Measurements from ENCODE around the gene FOXK1. TPM values are rescaled to one million over a fixed set of nuclear protein-coding genes. Genes with fewer than 3 reads are reported as not detected.

FOXK1 gene
- total RNA-seq, 2 donors from 2014 or later = 29.6 to 30.8 TPM

DNA sequence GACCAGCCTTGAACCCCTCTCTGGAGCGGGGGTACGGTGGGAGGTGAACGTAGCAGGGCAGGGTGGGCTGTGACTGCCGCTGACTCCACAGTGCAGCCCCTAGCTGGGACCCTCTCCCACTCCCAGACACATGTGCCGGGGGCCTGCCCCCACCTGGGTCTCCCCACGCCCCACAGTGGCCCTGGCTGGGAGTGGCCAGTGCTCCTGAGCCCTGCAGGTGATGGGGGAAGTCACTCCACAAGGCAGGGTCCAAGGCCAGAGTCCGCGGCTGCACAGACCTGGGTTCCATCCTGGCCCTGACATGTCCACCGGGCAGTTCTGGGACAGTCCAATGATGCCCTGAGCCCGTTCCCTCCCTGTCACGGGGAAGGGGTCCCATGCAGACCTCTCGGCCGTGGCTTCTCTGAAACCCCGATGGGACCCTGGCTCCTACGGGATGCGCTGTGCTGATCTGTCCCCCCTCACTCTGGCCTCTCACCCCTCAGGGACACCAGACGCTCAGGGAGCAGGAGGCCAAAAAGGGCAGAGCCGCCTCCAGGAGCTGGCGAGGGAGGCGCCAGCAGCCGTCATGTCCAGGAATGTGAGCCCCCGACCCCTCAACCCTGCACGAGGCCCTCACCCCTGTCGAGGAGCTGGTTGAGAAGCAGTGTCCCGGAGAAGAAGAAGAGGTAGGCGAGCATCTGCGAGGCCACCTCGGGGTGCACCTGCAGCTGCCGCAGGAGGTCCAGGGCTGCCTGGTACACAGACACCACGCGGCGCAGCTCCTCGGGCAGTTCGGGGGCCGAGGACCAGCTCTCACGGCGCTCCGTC, 133.7 kb downstream of the FOXK1 start:
- TF ChIP-seq, protein P1, sequence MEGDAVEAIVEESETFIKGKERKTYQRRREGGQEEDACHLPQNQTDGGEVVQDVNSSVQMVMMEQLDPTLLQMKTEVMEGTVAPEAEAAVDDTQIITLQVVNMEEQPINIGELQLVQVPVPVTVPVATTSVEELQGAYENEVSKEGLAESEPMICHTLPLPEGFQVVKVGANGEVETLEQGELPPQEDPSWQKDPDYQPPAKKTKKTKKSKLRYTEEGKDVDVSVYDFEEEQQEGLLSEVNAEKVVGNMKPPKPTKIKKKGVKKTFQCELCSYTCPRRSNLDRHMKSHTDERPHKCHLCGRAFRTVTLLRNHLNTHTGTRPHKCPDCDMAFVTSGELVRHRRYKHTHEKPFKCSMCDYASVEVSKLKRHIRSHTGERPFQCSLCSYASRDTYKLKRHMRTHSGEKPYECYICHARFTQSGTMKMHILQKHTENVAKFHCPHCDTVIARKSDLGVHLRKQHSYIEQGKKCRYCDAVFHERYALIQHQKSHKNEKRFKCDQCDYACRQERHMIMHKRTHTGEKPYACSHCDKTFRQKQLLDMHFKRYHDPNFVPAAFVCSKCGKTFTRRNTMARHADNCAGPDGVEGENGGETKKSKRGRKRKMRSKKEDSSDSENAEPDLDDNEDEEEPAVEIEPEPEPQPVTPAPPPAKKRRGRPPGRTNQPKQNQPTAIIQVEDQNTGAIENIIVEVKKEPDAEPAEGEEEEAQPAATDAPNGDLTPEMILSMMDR (IDR thresholded peaks at IDR 0.05) = no peak
- DNase-seq = no peak
- Histone ChIP-seq H3K9ac (ENCODE audit: low read depth in 2 of 2, low read length in 2 of 2) (no peak overlapping the region), H3K9me3 (no peaks in the 10 kb centered on the region), H3K36me3 (no peaks in the 10 kb centered on the region), H3K27ac (no peak overlapping the region), H3K4me1 (no peaks in the 10 kb centered on the region), H3K27me3 (no peaks in the 10 kb centered on the region), H3K4me3 (no peak overlapping the region)
- intact Hi-C loops (cut with DNase I) = no loop called here

DNA sequence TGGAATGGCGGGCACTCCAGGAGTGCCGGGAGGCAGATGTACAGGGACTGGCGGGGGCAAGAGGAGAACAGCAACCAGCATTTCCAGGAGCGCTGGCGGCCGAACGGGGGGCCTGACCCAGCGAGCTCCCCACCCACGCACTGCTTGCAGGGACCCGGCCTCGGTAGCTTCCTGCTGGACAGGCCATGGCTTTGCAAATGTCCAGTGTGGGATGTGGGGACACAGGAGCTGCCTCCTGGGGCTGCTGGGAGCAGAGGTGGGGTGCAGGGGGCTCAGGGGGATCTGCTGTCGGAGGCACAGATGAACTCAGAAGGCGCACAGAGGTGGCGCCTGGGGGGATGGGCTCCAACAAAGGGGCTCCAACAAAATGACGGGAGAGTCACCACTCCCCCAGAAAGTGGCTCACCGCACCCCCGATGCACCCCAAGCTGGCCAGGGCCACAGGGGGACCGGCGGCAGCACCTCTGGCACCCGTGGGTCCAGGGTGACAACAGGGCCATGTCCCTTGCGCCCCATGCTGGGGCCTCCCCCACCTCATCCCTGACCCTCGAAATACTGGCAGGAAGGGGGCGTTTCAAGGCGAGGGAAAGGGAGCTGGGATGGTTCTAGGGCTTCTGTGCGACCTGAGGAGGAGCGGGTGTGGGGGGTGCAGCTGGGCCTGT, 134.5 kb downstream of the FOXK1 start:
- intact Hi-C loops (cut with DNase I) = no loop called here
- DNase-seq = no peak
- TF ChIP-seq, protein P1 (IDR thresholded peaks at IDR 0.05) = no peak

DNA sequence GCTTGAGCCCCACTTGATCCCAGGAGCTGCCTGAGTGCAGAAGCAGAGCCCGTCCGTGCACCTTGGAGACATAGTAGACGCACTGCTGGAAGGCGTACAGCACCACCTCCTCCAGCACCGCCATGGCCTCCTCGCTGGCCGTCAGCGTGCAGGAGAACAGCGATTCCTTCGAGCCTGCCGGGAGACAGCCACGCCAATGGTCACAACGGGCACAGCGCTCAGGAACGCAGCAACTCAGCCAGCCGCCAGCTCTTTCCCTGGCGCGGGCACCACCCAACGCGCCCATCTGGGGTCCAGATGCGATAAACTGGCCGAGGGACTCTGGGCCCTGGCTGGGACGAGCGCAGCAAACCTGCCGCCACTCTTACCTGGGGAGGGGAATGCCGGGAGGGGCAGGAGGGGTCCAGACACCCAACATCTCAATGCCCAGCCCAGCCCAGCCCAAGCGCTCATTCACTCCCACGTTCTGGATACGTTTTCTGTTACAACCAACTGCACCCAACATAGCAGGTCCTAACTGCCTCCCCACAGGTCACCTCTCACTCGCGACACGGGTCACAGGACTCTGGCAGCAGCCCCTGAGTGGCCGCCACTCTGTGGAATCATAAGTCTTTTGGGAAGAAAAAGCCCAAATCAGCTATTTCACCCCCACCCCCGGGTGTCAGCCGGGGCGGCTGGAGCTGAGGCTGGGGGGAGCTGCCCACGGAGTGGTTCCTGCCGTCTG, 135.2 kb downstream of the FOXK1 start:
- no peak for DNase-seq
- TF ChIP-seq, protein P1 (IDR thresholded peaks at IDR 0.05) = no peak
- no peaks in the 10 kb centered on the region for H3K27me3 ChIP-seq

More for the DNA sequence above, 134.5 kb downstream of the FOXK1 start:
- no peak overlapping the region for H3K4me3 ChIP-seq
- H3K4me1 ChIP-seq = no peaks in the 10 kb centered on the region
- H3K9me3 ChIP-seq = no peaks in the 10 kb centered on the region
- no peak overlapping the region for H3K9ac ChIP-seq (ENCODE audit: low read depth in 2 of 2, low read length in 2 of 2)
- H3K36me3 ChIP-seq = no peaks in the 10 kb centered on the region
- H3K27me3 ChIP-seq = no peaks in the 10 kb centered on the region
- no peak overlapping the region for H3K27ac ChIP-seq

DNA sequence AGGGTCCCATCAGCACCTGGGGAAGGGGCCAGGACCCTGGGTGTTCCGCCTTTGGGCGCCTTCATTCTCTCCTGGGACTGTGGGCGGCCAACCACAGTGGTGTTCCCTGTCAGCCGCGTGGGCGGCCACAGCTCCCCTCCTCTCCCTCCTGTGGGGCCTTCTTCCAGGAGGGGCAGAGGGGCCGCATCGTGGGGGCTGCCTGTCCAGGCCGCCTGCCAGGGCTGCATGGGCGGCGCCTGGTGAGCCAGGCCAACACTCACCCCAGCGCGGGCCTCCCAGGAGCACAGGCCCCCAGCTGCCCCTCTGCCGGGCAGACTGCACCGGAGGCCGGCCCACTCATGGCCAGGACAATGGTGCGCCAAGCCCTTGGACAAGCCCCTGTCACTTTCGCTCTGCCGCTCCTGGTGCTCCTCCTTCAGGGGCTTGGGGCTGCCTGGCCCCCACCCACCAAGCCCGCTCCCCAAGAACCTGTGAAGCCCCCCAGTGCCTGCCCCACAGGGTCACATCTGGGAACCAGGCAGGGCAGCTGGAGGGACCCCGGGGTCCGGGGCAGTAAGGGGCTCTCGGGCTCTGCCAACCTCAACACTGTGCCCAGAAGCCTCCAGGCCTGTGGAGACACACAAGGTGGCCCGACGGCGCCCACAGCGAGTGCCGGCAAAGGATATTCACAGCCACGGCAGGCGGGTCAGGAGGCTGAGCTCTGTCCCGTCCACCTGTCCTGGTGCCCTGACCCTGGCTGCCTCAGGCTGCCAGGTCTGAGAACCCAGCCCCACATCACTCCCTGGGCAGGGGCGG, 136.1 kb downstream of the FOXK1 start:
- Histone ChIP-seq H3K9me3 (no peaks in the 10 kb centered on the region), H3K4me1 (no peaks in the 10 kb centered on the region), H3K27ac (no peak overlapping the region), H3K9ac (ENCODE audit: low read depth in 2 of 2, low read length in 2 of 2) (no peak overlapping the region), H3K27me3 (no peaks in the 10 kb centered on the region), H3K4me3 (no peak overlapping the region), H3K36me3 (no peaks in the 10 kb centered on the region)
- intact Hi-C loops (cut with DNase I) = no loop called here
- no peak for DNase-seq
- TF ChIP-seq, protein P1 (IDR thresholded peaks at IDR 0.05) = no peak

More for the DNA sequence above, 135.2 kb downstream of the FOXK1 start:
- no peaks in the 10 kb centered on the region for H3K4me1 ChIP-seq
- no peaks in the 10 kb centered on the region for H3K36me3 ChIP-seq
- no peak overlapping the region for H3K27ac ChIP-seq
- intact Hi-C loops (cut with DNase I) = no loop called here
- no peak overlapping the region for H3K9ac ChIP-seq (ENCODE audit: low read depth in 2 of 2, low read length in 2 of 2)
- H3K9me3 ChIP-seq = no peaks in the 10 kb centered on the region
- H3K4me3 ChIP-seq = no peak overlapping the region

Measured in colonic mucosa (tissue), 4 donors.